GM21737 (cell line): Measurements from ENCODE around the gene SMYD2.

Source experiments
- ATAC-seq: cut with Tn5 transposase; IDR thresholded peaks from one replicate; pipeline ENCODE4 v1.9.1; 2021; ENCODE audit warnings: mild to moderate bottlenecking, moderate library complexity; ENCODE audit not compliant: unreplicated experiment

The SMYD2 gene

GRCh38 chr1:214281021-214281719, at the start of gene SMYD2:
Gene SMYD2 (plus strand): TSS chr1:214281159. CDS start chr1:214281255, 96 bp downstream.
- ATAC-seq = peak; percentile 72

- no peak for ATAC-seq
Observed at GRCh38 chr1:214233856-214234634, 46.9 kb upstream of the SMYD2 start.

- no peak for ATAC-seq
Observed at GRCh38 chr1:214234635-214235025, 46.3 kb upstream of the SMYD2 start.

GRCh38 chr1:214236477-214236876, 44.5 kb upstream of the SMYD2 start:
- ATAC-seq = no peak

GRCh38 chr1:214241060-214241459, 39.9 kb upstream of the SMYD2 start:
- ATAC-seq = no peak

GRCh38 chr1:214244252-214244651, 36.7 kb upstream of the SMYD2 start:
- no peak for ATAC-seq

GRCh38 chr1:214244841-214245240, 36.1 kb upstream of the SMYD2 start:
- ATAC-seq = no peak

GRCh38 chr1:214247501-214248041, 33.4 kb upstream of the SMYD2 start:
- ATAC-seq = no peak

- no peak for ATAC-seq
Observed at GRCh38 chr1:214248311-214249085, 32.5 kb upstream of the SMYD2 start.

- no peak for ATAC-seq
Observed at GRCh38 chr1:214249651-214250050, 31.3 kb upstream of the SMYD2 start.

- no peak for ATAC-seq
Observed at GRCh38 chr1:214251354-214251753, 29.6 kb upstream of the SMYD2 start.

- no peak for ATAC-seq
Observed at GRCh38 chr1:214255509-214255908, 25.4 kb upstream of the SMYD2 start.

- ATAC-seq = no peak
Observed at GRCh38 chr1:214259353-214259977, 21.5 kb upstream of the SMYD2 start.

- ATAC-seq = no peak
Observed at GRCh38 chr1:214260561-214261205, 20.3 kb upstream of the SMYD2 start.

- ATAC-seq = peak; percentile 87
Observed at GRCh38 chr1:214261206-214262123, 19.5 kb upstream of the SMYD2 start.

- no peak for ATAC-seq
Observed at GRCh38 chr1:214264196-214264595, 16.8 kb upstream of the SMYD2 start.

GRCh38 chr1:214264976-214265375, 16.0 kb upstream of the SMYD2 start:
- no peak for ATAC-seq

- ATAC-seq = no peak
Observed at GRCh38 chr1:214270097-214270650, 10.8 kb upstream of the SMYD2 start.
